ENCODE measurements around the gene PACS1.

Gene PACS1

GRCh38 chr11:66142370-66143263, 72.5 kb downstream of the PACS1 start:
- DNase-seq (ENCODE audit: low spot score), result no peak

GRCh38 chr11:66143264-66143566, 73.1 kb downstream of the PACS1 start:
- DNase-seq (ENCODE audit: low spot score), result no peak

DNA sequence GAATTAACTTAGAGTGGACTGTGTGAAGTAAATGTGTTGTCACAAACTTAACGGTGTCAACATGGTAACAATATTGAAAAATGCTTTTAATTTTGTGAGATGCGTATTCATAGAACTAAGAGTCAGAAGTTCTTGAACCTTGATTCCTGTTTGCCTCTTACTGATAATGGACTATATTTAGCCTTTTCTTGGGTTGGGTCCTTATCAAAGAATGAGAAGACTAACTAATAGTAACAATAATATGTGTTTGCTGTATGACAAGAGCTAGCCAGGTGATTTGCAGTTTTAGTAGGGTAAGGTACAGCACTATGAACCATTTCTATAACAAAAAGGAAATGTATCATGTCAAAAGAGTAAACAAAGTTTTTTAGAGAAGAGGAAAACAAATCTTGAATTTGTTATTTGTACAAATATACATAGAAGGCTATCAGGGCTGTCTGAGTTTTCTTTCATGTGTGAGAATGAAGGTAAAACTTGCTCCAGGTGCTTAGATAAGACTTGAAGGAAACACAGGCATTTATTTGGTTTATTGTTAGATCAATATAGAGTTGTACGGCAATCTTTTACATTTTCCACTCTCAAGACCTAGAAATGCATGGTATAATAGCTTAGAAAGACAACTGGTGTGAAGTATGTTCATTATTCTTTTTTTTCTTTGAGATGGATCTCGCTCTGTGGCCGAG, 74.1 kb downstream of the PACS1 start:
- no peak for DNase-seq (ENCODE audit: low spot score)

DNA sequence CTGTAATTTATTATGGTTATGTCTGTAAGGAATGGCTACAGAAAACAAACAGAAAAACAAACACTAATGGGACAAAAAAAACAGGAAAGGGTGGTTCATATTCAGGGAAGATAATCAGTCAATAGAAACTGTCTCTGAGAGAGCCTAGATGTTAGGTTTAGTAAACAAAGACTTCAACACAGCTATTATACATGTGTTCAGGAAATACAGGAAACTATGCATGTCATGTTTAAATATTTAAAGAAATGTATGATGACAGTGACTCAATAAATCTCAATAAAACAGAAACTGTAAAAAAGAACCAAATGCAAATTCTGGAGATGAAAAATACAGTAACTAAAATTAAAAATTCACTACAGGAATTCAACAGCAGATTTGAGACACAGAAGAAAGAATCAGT, 76.0 kb downstream of the PACS1 start:
- DNase-seq (ENCODE audit: low spot score), result no peak

- DNase-seq (ENCODE audit: low spot score), result no peak
These were observed 76.9 kb downstream of the PACS1 start for GRCh38 chr11:66146940-66147339.

DNA sequence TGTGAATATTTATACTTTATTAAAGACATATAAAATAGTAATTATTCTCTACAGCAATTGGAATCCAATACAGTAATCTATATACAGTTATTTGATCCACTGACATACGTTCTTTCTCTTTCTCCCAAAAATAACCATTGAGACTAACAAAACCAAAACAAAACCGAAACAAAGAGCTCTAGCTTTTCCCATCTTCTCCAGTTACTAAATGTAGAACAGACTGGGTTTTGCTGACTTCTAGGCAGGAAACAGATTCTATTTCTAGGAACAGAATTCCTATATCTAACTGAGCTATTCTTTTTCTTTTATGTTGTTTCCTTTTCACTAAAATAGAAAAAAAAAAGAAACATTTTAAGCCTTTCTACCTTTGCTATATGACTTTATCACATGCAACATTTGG, 80.1 kb downstream of the PACS1 start:
- no peak for DNase-seq (ENCODE audit: low spot score)

- no peak for DNase-seq (ENCODE audit: low spot score)
These were observed 80.7 kb downstream of the PACS1 start for GRCh38 chr11:66150725-66151124.

GRCh38 chr11:66151273-66151672, 81.2 kb downstream of the PACS1 start:
- no peak for DNase-seq (ENCODE audit: low spot score)

DNA sequence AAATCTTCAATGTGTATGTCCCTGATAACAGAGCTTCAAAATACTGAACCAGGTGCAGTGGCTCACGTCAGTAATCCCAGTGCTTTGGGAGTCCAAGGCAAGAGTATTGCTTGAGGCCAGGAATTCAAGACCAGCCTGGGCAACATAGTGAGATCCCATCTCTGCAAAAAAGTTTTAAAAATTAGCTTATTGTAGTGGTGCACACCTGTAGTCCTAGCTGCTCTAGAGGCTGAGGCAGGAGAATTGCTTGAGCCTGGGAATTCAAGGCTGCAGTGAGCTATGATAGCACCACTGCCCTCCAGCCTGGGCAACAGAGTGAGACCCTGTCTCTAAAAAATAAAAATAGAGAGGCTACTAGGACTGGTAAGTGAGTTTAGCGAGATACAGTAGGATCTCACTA, 84.0 kb downstream of the PACS1 start:
- no peak for DNase-seq (ENCODE audit: low spot score)

DNA sequence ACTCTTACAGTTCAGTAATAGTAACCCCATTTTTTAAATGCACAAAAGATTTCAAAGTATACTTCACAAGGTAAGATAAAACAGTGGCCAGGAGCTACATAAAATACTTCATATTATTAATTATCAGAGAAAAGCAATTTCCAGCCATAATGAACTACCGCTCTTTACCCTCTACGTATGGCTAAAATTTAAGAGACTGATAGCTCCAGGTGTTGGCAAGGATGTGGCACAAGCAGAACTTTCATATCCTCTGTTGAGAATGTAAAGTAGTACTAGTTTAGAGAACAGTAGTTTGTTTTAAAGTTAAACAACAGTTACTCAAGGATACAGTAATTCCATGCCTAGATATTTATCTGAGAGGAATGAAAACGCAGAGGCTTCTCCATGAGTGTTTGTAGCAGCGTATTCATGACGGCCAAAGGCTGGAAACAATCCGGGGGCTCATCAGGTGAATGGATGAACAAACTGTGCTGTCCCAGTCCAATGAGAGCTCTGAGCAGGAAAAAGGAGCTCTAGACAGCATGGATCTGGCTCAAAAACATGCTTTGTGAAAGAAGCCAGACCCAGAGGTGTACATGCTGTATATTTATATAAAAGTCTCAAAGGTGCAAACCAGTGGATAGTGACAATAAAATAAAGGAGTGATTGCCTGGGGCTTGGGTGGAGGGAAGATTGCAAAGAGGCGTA, 85.5 kb downstream of the PACS1 start:
- DNase-seq (ENCODE audit: low spot score), result no peak

DNA sequence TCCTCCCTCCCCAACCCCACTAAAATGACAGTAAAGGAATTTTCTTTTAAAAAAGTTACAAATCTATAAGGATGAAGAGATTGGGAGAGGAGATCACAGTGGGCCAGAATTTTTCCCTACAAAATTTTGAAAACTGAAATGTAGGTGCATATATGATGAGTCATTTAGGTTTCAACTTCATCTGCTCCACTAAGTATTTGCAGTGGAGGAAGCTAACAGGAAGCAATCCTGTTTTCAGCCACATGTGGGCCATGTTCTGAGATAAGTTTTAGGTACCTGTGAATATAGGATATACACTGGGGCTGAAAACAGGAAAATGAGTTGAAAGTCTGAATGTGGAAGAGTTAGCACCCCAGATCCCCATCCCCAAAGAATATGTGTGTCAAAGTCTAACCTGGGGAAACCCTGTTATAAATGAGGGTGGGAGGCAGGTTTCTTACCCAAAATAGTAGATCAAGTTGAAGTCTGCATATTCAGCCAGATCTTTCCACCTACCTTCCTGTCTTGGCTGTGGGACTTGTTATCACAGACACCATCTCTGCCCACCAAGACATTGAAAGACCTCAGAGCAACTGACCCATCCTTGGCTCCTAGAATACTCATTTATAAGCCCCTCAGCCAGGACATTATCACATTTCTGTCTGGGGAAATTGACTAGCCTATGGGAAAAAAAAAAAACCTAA, 87.3 kb downstream of the PACS1 start:
- DNase-seq (ENCODE audit: low spot score), result no peak

GRCh38 chr11:66158156-66158555, 88.1 kb downstream of the PACS1 start:
- no peak for DNase-seq (ENCODE audit: low spot score)

- DNase-seq (ENCODE audit: low spot score), result no peak
These were observed 89.4 kb downstream of the PACS1 start for GRCh38 chr11:66159324-66159984.

DNA sequence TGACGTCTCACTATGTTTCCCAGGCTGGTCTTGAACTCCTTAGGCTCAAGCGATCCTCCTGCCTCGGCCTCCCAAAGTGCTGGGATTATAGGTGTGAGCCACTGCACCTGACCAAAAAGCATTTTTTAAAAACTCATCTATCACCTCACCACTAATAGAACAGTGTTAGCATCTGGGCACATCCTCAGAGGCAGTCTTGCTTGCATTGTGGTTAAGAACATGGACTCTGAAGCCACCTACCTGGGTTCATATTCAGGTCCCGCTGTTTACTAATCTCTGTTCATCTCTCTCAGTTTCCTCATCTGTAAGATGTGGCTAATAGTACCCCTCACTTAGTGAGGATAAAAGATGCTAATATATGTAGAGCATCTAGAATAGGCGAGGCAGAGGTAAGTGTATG, 90.6 kb downstream of the PACS1 start:
- no peak for DNase-seq (ENCODE audit: low spot score)

DNA sequence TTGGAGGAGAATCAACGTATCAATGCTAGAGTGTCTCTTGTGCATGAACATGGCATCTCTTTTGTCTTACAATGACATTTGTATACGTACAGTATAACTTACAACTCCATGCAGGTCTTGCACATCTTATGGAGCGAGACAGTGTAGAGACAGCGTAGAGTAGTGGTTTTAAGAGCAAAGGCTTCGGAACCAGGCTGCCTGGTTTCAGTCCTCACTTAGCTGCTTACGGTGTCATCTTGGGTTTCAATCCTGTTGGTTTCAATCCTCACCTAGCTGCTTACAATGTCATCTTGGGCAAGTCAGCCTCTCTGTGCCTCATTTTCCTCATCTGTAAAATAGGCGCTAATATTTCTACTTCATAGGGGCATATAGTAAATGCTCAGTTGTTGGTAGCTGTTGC, 98.2 kb downstream of the PACS1 start:
- no peak for DNase-seq (ENCODE audit: low spot score)

- no peak for DNase-seq (ENCODE audit: low spot score)
These were observed 102.1 kb downstream of the PACS1 start for GRCh38 chr11:66172146-66172545.

- DNase-seq (ENCODE audit: low spot score), result no peak
These were observed 106.6 kb downstream of the PACS1 start for GRCh38 chr11:66176650-66177049.

DNA sequence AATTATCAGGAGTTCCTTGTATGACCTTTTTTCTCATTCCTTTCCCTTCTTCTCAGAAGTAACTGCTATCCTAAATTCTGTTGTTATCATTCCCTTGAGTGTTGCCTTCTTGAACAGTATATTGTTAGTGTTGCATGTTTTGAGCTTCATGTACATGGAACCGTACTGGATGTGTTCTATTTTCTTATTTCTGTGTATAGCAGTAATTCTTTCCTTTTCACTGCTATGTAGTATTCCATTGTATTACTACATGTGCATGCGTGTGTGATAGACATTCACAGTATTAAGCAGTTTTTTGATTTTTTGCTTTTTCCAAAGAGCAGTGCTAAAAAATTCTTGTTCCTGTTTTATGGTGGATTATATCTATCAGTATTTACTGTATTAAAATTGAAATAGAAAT, 108.1 kb downstream of the PACS1 start:
- no peak for DNase-seq (ENCODE audit: low spot score)

- no peak for DNase-seq (ENCODE audit: low spot score)
These were observed 108.8 kb downstream of the PACS1 start for GRCh38 chr11:66178871-66179270.

DNA sequence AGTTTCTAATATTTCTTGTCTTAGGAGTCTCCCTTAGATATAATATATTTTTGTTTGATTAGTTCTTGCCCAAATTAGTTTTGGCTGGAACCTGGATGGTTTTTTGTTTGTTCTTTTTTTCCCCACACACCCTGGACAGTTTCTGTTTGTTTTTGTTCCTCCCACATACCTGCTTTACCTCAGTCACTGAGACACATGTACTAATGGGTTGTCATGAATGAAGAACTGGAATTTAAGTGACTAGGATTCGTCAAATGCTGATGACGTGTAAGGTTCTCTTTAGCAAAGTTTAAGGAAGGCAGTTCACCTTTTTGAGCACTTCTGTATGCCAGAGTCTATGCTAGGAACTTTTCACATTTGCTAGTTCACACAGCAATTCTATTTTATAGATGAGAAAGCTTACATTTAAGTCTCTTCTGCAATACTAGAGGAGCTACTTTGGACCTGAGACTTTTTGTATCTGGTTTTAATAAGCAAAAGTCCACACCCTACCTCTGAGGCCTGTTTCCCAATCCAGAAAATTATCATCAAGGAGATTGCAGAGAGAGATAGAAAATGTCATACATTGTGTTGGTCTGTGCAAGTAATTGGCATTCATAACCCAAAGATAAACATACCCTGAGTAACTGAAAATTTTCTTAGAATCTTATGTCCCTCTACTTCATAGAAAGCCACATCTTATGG, 111.7 kb downstream of the PACS1 start:
- no peak for DNase-seq (ENCODE audit: low spot score)

GRCh38 chr11:66183494-66184048, 113.5 kb downstream of the PACS1 start:
- peak; percentile 70 for DNase-seq (ENCODE audit: low spot score)
